HepG2 (cell line): ENCODE data around the gene UBE2M. TPM values are rescaled to one million over a fixed set of nuclear protein-coding genes. Genes with fewer than 3 reads are reported as not detected.

Experiments
- BCL3 ChIP-seq: sonication (generic); formaldehyde crosslinking; IDR thresholded peaks from 2 replicates; pipeline ENCODE4 v1.5.1; 2020; ENCODE audit warnings: mild to moderate bottlenecking, missing genetic modification reagents, moderate library complexity
- CBX5 ChIP-seq: sonication (generic); formaldehyde crosslinking; IDR thresholded peaks from 2 replicates; pipeline ENCODE4 v1.4.0; 2020; ENCODE audit warnings: missing genetic modification reagents, borderline replicate concordance
- CCAR2 ChIP-seq: fragments of 200-400 bp; formaldehyde crosslinking; optimal IDR thresholded peaks from 2 replicates; pipeline ENCODE3; 2018; ENCODE audit warnings: low read depth, mild to moderate bottlenecking, low read length, moderate library complexity
- EED ChIP-seq: sonication (generic); formaldehyde crosslinking; IDR thresholded peaks from 2 replicates; pipeline ENCODE4 v1.5.0; 2020; ENCODE audit warnings: mild to moderate bottlenecking, missing genetic modification reagents
- FOXJ3 ChIP-seq: sonication (generic); formaldehyde crosslinking; IDR thresholded peaks from 2 replicates; pipeline ENCODE4 v1.4.0; 2020; ENCODE audit warnings: missing genetic modification reagents, mild to moderate bottlenecking, borderline replicate concordance
- FOXK2 ChIP-seq: fragments of 450-650 bp; IDR thresholded peaks from 2 replicates; pipeline ENCODE4 v1.6.1; 2016
- NFYC ChIP-seq: IDR thresholded peaks from 2 replicates; pipeline ENCODE4 v1.6.1; 2016; ENCODE audit warnings: missing genetic modification reagents, missing compliant biosample characterization
- PPARG ChIP-seq: conservative IDR thresholded peaks from 2 replicates; pipeline ENCODE4 v1.6.1; 2016; ENCODE audit warnings: missing biosample characterization, missing genetic modification reagents
- REXO4 ChIP-seq: sonication (generic); formaldehyde crosslinking; IDR thresholded peaks from 2 replicates; pipeline ENCODE4 v1.8.0; 2022; ENCODE audit warnings: missing genetic modification reagents, mild to moderate bottlenecking, borderline replicate concordance
- SNAPC2 ChIP-seq: sonication (generic); formaldehyde crosslinking; IDR thresholded peaks from 2 replicates; pipeline ENCODE4 v1.8.1; 2022; ENCODE audit warnings: mild to moderate bottlenecking, missing genetic modification reagents
- TOPORS ChIP-seq: sonication (generic); formaldehyde crosslinking; IDR thresholded peaks from 2 replicates; pipeline ENCODE4 v1.8.0; 2023; ENCODE audit warnings: mild to moderate bottlenecking, missing genetic modification reagents
- ZBTB26 ChIP-seq: IDR thresholded peaks from 2 replicates; pipeline ENCODE4 v1.6.1; 2016; ENCODE audit warnings: missing compliant biosample characterization, missing genetic modification reagents, borderline replicate concordance
- ZNF121 ChIP-seq: sonication (generic); formaldehyde crosslinking; IDR thresholded peaks from 2 replicates; pipeline ENCODE4 v1.5.0; 2020; ENCODE audit warnings: mild to moderate bottlenecking, missing genetic modification reagents
- ZNF136 ChIP-seq: sonication (generic); formaldehyde crosslinking; IDR thresholded peaks from 2 replicates; pipeline ENCODE4 v1.8.1; 2022; ENCODE audit warnings: low read depth, mild to moderate bottlenecking, moderate library complexity, missing genetic modification reagents
- ZNF274 ChIP-seq: sonication (generic); formaldehyde crosslinking; IDR thresholded peaks from 2 replicates; pipeline ENCODE4 v1.5.1; 2020; ENCODE audit warnings: mild to moderate bottlenecking, missing genetic modification reagents
- ZNF414 ChIP-seq: sonication (generic); formaldehyde crosslinking; IDR thresholded peaks from 2 replicates; pipeline ENCODE4 v1.5.0; 2020; ENCODE audit warnings: missing genetic modification reagents
- polyA plus RNA-seq, 8 experiments: library from polyadenylated mRNA; depleted of rRNA in 3 of 8; stranded (reverse) in 7 of 8; unstranded in 1 of 8; fragments of >200 nt; fragmentation: Illumina TruSeq in 4 of 8; extraction: Trizol in 4 of 8; gene quantifications; 2 replicates each; pipeline versions ENCODE4 v1.2.1 to v1.2.3, GENCODE V29; 2011 to 2016; ENCODE audit warnings: low read depth in 4 of 8, missing spikeins in 1 of 8, mixed read lengths in 1 of 8; ENCODE audit not compliant: insufficient read depth in 1 of 8
- total RNA-seq, 5 experiments: library from RNA; depleted of rRNA; stranded (reverse); fragments of >200 nt; fragmentation: Illumina TruSeq; extraction: Trizol; gene quantifications; 2 replicates each; pipeline ENCODE4 v1.2.3, GENCODE V29; 2016; ENCODE audit warnings: low read depth in 1 of 5
- TF ChIP-seq, protein P1 (sequence below): sonication (generic); formaldehyde crosslinking; IDR thresholded peaks from 2 replicates; pipeline ENCODE4 v1.5.1; 2020; ENCODE audit warnings: missing genetic modification reagents, mild to moderate bottlenecking, borderline replicate concordance
- TF ChIP-seq, protein P2 (sequence below), 2 experiments: sonication (generic) in 1 of 2; formaldehyde crosslinking in 1 of 2; IDR thresholded peaks; 2 replicates each; pipeline versions ENCODE4 v1.4.0 to v1.6.1; 2016 to 2020; ENCODE audit warnings: borderline replicate concordance in 1 of 2, low read depth in 1 of 2, mild to moderate bottlenecking in 1 of 2, missing genetic modification reagents in 1 of 2

UBE2M gene
- total and polyA plus RNA-seq, 2 of the 13 experiments (the other 11 are each of a cell fraction or from before 2014, with no cell fraction given), result 36.2 to 50.3 TPM

DNA sequence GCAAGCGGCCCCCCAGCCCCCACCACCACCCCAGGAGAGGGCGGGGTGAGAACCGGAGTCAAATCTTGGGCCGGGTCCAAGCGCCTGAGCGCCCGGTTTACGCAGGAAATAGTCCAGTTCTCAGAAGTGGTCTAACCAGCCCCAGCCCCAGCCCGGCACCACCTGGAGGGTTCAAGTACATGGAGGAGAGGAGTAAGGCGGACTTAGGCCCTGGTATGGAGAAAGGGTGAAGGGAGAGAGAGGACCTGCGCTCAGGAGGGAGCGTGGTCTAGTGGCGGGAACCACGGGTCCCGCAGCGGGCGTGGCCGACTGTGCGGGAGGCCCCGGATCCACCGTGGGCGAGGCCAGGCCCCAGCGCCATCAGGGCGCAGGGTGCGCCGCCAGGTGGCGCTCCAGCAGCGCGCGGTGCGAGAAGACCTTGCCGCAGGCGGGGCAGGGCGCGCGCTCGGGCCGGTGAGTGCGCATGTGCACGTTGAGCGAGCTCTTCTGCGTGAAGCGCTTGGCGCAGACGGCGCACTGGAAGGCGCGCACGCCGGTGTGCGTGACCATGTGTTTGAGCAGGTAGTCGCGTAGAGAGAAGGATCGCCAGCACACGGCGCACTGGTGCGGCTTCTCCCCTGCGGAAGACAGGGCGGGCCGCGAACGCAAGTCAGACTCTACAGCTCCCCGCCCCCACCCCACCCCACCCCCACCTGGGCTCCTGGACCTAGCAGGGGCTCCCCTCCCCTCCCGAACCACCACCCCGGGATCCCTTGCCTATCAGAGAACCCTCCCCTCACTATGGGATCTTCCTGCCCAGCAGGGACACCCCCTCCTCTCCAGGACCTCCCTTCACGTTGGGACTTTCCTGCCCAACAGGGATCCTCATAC lies 44.5 kb downstream of the UBE2M start (continued):
- TF ChIP-seq, protein P1, sequence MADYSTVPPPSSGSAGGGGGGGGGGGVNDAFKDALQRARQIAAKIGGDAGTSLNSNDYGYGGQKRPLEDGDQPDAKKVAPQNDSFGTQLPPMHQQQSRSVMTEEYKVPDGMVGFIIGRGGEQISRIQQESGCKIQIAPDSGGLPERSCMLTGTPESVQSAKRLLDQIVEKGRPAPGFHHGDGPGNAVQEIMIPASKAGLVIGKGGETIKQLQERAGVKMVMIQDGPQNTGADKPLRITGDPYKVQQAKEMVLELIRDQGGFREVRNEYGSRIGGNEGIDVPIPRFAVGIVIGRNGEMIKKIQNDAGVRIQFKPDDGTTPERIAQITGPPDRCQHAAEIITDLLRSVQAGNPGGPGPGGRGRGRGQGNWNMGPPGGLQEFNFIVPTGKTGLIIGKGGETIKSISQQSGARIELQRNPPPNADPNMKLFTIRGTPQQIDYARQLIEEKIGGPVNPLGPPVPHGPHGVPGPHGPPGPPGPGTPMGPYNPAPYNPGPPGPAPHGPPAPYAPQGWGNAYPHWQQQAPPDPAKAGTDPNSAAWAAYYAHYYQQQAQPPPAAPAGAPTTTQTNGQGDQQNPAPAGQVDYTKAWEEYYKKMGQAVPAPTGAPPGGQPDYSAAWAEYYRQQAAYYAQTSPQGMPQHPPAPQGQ (CRISPR knock-in tag), result no peak
- TF ChIP-seq EED (CRISPR knock-in tag) (no peak; the same call in 1 of the 2 replicates), SNAPC2 (CRISPR knock-in tag) (no peak), NFYC (CRISPR knock-in tag) (no peak; the same call in none of the 2 replicates), FOXK2 (no peak), CBX5 (no peak), ZNF136 (CRISPR knock-in tag) (no peak), TOPORS (CRISPR knock-in tag) (no peak), ZNF274 (CRISPR knock-in tag) (0 out of 2 replicates have a peak, but pooled peaks have one; percentile 16), ZBTB26 (CRISPR knock-in tag) (peak; percentile 14; the same call in 1 of the 2 replicates), ZNF414 (CRISPR knock-in tag) (no peak), FOXJ3 (CRISPR knock-in tag) (no peak), ZNF121 (CRISPR knock-in tag) (no peak), REXO4 (CRISPR knock-in tag) (no peak), PPARG (CRISPR knock-in tag) (0 out of 2 replicates have a peak, but pooled peaks have one; percentile 43), BCL3 (CRISPR knock-in tag) (peak; percentile 87; the same call in 1 of the 2 replicates), CCAR2 (no peak)
- TF ChIP-seq, protein P2, sequence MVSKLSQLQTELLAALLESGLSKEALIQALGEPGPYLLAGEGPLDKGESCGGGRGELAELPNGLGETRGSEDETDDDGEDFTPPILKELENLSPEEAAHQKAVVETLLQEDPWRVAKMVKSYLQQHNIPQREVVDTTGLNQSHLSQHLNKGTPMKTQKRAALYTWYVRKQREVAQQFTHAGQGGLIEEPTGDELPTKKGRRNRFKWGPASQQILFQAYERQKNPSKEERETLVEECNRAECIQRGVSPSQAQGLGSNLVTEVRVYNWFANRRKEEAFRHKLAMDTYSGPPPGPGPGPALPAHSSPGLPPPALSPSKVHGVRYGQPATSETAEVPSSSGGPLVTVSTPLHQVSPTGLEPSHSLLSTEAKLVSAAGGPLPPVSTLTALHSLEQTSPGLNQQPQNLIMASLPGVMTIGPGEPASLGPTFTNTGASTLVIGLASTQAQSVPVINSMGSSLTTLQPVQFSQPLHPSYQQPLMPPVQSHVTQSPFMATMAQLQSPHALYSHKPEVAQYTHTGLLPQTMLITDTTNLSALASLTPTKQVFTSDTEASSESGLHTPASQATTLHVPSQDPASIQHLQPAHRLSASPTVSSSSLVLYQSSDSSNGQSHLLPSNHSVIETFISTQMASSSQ (IDR thresholded peaks at IDR 0.05; ENCODE audit: low read depth), result no peak
- TF ChIP-seq, protein P2 (CRISPR knock-in tag; IDR thresholded peaks at IDR 0.05; ENCODE audit: borderline replicate concordance), result peak; percentile 54; the same call in 1 of the 2 replicates
